ENCODE measurements around the gene GSG1L.

GSG1L gene

GRCh38 chr16:27840311-27841060 is 223.0 kb downstream of the GSG1L start:
- DNase-seq: no peak

DNA sequence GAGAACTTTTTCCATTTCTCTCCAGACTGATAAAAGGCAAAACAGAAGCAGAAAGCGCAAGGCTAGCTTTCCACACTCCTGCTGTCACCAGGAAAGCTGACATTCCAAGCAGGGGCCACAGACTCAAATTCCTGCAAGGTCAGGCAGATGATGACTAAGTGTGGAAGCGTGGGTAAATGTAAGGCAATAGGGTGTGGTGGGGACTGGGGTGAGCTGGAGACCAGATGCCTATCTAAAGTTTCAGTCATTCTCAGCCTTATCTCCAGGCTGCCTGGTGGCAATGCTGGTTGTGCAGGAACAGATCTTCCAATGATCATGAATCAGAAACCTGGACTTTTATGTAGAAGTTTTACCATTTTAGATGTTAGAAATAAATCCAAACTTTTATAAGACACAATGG is 224.1 kb downstream of the GSG1L start:
- DNase-seq: no peak

GRCh38 chr16:27838536-27839175 is 224.9 kb downstream of the GSG1L start:
- DNase-seq: no peak

GRCh38 chr16:27829975-27830374 is 233.5 kb downstream of the GSG1L start:
- no peak for DNase-seq

DNA sequence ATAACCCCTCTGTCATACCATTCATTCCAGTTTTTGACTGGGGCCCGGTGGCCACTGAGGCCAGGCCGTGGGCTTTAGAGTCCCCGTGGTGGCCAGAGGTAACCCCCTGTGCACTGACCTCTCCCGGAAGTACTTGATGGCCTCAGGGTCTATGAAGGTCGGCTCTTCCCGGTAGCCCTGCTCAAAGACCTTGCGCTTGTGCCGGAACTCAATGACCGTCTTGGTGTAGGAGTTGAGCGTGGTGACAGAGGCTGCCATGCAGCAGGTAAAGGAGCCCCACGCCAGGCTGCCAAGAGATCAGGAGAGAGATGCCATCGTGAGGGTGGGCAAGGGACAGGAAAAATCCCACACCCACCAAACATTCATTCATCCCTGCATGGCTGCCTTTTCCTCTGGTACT is 234.8 kb downstream of the GSG1L start:
- DNase-seq: no peak

DNA sequence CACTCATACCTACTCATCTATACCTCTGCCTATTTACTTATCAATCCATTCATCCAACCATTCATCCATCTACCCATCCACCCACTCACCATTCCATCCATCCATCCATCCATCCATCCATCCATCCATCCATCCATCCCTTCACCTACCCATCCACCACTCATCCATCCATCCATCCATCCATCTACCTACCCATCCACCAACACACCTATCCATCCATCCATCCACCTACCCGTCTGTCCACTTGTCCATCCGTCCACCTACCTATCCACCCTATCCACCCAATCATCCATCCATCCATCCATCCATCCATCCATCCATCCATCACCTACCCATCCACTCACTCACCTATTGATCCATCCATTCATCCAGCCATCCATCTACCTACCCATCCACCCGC is 235.7 kb downstream of the GSG1L start:
- DNase-seq: no peak

- DNase-seq: no peak
Measured at GRCh38 chr16:27826893-27827289, 236.6 kb downstream of the GSG1L start.

DNA sequence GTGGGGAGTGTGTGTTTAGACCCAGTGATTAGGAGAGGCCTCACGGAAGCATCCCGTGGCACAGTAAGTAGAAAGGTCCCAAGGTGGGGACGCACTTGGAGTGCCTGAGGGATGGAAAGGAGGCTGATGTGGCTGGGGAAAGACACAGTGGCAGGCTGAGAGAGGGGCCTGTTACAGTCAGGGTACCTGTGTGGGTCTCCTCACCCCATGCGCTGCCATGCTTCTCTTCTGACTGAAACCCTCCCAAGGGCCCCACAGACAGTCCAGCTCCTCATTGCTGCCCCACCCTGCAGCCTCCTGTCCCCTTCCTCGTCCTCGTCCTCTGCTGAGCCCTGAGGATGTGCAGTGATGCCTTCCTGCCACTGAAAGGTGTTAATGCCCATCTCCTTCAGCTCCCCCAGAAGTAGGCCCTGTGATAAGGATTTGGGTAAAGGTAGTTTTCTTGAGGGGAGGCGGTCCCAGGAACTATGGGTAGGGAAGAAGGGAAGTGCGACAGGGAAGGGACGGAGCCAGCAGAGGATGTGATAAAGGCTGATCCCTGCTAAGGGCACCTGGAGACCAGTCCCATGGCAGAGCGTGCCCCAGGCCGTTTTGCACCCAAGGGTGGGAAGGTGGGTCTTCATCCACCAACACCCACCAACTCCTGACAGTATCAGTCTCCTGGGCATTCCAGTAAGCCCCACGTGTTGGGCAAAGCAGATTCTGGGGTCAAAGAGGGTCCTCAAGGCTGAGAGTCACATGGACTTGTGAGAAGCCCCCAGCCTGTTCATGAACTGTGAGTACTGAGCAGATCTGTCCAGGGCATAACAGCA is 237.2 kb downstream of the GSG1L start:
- no peak for DNase-seq

DNA sequence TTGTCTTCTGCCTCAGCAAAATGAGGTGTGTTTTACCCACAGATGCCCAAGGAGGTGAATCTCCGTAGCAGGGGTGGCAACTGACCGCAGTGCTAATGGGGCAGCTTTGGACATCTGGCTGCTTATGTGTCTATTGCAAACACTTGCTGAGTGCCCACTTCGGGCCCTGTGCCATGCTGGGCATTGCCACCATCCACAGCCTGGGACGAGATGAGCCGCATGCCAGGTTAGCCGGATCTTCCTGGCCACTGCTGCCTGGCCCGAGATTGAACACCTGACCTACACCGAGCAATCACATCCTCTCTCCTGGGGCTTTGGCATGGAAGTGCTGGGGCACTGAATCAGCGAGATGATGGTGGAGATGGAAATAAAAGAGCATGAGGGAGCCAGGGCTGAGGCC is 238.7 kb downstream of the GSG1L start:
- no peak for DNase-seq

- no peak for DNase-seq
Measured at GRCh38 chr16:27824006-27824405, 239.5 kb downstream of the GSG1L start.

DNA sequence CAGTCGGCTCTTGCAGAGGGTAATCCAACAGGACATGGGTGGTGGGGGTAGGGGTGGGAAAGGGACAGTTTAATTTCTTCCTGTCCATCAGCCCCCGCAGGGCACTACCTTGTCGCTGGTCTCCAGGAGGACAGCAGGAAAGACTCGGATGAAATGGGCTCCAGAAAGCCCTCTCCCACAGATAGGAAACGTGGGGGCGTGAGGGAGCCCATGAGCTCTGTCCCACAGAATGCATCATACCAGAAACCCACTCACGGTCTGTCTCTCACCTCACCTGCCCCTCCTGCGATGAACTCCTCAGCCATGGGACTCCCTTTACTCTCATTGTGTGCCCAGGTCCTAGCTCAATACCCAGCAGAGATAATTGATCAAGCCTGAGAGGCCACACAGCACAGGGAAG is 240.1 kb downstream of the GSG1L start:
- no peak for DNase-seq

GRCh38 chr16:27822996-27823395 is 240.5 kb downstream of the GSG1L start:
- DNase-seq: no peak

GRCh38 chr16:27822529-27822928 is 241.0 kb downstream of the GSG1L start:
- no peak for DNase-seq

GRCh38 chr16:27820646-27821345 is 242.7 kb downstream of the GSG1L start:
- no peak for DNase-seq

DNA sequence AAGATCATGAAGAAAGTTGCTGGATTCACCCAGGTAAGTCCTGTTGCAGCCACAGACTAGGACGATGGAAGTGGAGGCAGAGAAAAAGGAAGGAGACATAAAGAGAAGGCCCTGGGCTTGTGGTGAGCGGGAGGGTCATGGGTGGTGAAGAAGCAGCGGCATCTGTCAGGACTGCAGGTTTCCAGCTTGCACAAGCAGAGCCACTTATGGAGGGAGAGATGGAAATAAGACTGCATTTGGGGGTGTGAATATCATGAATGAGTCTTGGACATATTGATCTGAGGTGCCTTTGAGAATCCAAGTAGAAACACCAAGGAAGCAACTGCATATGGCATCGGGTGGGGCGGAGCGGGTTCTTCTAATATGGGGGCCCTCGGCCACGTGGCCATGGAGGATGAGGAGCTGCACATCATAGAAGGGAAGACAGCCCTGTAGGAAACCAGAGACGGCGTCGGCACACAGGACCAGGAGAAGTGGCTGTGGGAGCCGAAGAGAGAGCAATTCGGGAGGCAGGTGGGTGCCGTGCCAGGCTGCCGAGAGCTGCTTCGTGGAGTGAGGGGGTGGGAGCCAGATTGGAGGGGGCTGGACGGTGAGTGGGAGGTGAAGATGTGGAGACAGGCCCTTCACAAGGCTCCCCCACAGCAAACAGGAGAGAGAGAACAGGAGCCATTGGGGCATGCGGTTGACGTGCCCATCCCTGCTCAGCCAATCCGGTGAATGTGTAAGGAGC is 243.5 kb downstream of the GSG1L start:
- no peak for DNase-seq

- no peak for DNase-seq
Measured at GRCh38 chr16:27819356-27819755, 244.2 kb downstream of the GSG1L start.

DNA sequence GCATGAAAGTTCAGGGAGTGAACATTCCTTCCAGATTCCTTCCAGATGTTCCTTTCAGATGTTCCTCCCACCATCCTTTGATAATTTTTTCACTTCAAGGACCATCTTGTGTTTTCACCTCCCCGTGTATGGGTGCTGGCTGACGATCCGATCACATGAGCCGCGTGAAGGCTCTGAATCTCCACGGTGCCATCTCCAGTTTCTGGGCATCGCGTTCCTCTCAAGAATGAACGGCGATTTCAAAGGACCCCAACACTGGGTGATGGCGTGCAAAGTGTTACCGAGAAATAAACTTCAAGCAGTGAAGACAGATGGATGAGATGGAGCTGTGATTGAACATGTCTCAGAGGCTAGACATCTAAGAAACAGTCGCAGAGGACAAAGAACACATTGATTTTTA is 245.3 kb downstream of the GSG1L start:
- DNase-seq: no peak

GRCh38 chr16:27817038-27817437 is 246.5 kb downstream of the GSG1L start:
- no peak for DNase-seq

DNA sequence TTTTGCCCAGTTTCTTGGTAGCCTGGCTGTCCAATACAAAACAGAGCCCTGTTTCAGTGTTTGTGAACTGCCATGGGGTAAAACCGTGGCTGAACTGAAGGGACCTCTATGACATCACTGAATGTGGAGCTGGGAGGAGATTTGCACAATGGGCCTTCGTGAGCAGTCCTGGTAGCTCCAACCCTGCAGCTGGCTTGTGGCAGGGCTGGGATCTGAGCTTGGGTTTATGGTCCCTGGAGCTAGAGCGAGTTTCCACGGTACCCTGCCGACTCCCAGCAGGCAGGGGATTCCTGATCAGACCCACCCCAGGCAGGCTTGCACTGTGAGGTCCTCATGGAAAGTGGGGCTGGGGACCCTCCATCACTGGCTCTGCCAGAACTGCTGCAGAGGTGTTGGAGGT is 247.0 kb downstream of the GSG1L start:
- DNase-seq: no peak

DNA sequence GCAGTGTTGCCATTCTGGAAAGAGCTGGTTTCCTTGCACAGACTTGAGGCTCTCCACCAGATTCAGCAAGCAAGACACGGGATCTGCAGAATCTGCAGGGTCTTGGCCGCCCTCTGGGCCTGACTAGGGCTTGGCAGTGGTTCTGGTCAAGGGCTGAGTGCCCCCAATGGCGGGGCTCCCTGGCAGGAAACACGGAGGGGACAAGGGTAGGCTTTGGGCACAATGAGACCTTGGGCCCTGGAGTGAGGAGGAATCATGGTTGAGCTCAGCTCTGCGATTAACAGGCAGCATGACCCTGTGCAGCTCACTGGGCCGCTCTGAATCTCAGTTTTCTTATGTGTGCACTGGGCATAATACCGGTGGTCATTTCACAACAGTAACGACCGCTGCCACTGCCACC is 249.9 kb downstream of the GSG1L start:
- DNase-seq: no peak

GRCh38 chr16:27811881-27812280 is 251.6 kb downstream of the GSG1L start:
- no peak for DNase-seq

- no peak for DNase-seq
Measured at GRCh38 chr16:27806986-27807385, 256.5 kb downstream of the GSG1L start.

DNA sequence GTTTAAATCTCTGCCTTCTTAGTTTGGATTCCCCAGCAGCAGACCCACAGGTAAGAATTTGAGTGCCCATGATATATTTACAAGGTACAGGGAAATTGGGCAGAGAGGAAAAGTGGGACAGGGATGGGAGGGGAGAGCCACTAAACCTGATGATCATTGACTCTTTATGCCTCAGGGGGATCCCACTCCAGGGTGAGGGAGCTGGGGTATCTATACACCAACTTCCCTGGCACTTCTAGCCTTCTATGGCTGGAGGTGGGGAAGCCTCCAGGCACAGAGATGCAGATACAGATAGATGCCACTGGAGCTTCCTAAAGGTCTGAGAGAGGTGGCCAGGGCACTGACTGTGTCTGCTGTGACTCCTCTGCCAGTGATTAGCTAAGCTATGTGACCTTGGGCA is 257.1 kb downstream of the GSG1L start:
- no peak for DNase-seq
